Measurements from ENCODE around the gene ACACA.
"Not testable (repeated sequence)": the region's sequence is repeated elsewhere in the genome, so short reads cannot be mapped to it uniquely, and the experiment has no call there.

Gene ACACA

DNA sequence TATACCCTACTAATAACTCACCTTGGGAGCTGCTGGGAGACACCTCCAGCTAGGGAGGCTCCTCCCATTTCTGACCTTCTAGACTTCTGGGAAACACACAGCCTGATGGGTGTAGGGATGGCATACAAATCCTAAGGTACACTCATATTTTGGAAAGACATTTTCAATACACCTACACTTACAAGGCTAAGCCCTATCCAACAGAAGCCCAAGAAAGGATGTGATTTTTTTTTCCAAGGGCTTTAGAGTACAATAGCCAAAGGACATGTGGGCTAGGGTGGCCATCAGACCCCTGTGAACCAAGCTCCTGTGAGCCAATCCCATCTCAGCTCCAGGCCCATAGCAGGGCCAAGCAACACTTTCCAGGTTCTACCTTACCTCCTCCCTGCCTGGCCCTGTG, 313.9 kb downstream of the ACACA start:
- no peak for DNase-seq

GRCh38 chr17:37092071-37092470, 314.6 kb downstream of the ACACA start:
- DNase-seq: no peak

- DNase-seq: no peak
Observed at GRCh38 chr17:37090941-37091340, 315.7 kb downstream of the ACACA start.

DNA sequence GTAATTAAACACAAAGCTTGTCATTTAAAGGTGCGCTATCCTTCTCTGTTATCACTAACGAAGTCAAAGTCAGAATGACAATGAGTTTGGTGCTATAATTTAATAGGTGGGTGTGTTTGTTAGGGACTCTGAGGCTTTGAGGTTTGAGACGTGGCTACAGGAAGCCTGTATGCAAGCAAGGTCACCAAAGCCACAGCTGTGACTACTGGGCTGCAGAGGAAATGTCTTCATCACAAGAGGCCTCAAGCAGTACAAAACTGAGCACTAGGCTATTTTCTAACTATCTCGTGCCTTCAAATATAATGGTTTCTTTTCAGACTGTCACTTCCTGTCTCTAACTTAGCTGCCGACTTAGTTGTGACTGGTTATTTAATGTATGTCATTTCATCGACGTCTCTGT, 316.7 kb downstream of the ACACA start:
- DNase-seq: peak; percentile 93

GRCh38 chr17:37088913-37089312, 317.7 kb downstream of the ACACA start:
- DNase-seq: no peak

DNA sequence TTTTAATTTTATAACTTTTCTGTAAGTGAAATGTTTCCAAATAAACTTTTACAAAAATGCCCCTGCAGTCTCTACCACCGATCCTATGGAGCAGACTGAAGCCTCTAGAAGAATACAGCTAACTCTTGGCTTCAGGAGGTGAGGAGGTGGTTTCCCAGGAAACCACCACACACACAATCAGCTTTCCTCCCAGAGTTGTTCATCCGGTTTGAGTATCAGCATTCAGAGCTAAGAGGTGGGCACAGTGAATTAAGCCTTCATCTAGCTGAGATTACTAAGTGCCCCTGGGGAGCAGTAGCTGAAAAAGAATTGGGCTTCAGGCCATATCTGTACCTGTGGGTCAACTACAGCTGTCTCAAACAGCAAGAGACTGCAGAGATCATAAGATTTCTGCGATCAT, 318.2 kb downstream of the ACACA start:
- DNase-seq: no peak

- DNase-seq: no peak
Observed at GRCh38 chr17:37087683-37088082, 319.0 kb downstream of the ACACA start.

GRCh38 chr17:37086948-37087347, 319.7 kb downstream of the ACACA start:
- DNase-seq: no peak

- no peak for DNase-seq
Observed at GRCh38 chr17:37086334-37086733, 320.3 kb downstream of the ACACA start.

- no peak for DNase-seq
Observed at GRCh38 chr17:37084372-37084771, 322.3 kb downstream of the ACACA start.

- DNase-seq: no peak
Observed at GRCh38 chr17:37083456-37083855, 323.2 kb downstream of the ACACA start.

GRCh38 chr17:37082985-37083384, 323.7 kb downstream of the ACACA start:
- no peak for DNase-seq

DNA sequence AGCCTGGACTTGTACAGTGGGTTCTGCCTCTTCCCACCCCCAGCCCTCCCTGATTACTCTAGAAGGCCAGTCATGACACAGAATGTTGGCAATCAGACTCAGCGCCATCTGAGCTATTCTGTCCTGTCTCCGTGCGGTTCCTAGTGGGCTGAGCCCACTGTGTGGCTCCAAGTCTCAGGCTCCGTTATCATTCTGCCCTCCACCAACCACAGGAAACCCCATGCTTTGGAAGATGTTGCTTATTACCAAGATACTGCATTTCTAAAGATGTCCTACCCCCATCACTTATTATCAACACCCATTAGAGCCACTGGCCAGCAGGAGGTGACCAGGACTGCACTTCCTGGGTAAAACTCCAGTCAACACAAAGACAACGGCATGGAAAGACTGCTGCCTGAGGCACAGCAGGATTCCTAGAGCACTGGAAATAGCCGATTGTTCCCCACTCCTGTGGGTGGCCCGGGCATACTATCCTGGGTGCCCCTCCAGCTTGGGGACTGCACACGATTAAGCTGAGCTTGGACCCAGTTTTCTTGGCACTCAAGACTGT, 324.2 kb downstream of the ACACA start:
- DNase-seq: no peak

DNA sequence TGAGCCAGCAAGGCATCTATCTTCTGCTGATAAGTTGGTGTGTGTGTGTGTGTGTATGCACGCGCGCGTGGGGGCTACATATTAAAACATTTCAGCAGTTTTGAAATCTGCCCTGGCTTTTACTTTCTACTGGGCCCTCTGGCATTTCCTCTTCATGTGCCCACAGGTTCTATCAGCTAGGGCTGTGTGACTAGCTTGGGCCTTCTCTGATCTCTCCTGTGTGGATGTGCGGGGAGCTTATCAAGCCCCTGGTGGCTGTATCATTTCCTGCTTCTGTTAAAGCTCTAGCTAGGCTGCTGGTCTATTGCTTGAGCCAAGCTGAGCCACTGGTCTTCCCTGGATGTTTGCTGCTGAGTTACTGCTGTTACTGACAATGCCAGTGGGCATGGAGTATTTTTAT, 325.3 kb downstream of the ACACA start:
- DNase-seq: peak; percentile 70

DNA sequence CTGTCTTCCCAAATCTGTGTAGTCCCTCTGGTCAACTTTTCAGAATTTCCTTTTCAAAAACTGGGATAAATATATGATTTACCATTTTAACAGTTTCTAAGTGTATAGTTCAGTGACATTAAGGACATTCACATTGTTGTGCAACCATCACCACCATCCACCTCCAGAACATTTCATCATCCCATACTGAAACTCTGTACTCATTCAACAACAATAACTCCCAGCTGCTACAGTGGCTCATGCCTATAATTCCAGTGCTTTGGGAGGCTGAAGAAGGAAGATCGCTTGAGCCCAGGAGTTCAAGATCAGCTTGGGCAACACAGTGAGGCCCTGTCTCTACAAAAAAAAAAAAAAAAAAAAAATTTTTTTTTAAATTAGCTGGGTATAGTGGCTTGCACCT, 326.9 kb downstream of the ACACA start:
- peak; percentile 81 for DNase-seq

DNA sequence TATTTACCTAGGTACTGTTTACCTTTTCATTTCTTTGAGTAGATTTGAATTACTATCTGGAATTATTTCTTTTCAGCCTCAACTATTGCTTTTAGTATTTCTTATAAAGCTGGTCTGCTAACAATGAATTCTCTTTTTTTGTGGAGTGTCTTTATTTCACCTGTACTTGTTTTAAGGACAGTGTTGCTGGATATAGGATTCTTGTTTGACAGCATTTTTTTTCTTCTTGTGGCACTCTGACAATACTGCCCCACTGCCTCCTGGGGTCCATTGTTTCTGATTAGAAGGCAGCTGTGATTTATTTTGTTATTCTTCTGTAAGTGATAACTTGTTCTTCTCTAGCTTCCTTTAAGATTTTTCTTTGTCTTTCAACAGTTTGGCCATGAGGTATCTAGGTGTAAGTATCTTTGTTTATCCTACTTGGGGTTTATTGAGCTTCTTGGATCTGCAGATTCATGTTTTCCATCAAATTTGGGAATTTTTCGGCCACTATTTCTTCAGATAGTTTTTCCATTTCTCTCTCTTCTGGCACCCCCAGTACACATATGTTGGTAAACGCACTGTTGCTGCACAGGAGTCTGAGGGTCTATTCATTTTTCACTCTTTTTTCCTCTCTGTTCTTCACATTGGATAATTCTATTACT, 327.4 kb downstream of the ACACA start:
- DNase-seq: no peak

DNA sequence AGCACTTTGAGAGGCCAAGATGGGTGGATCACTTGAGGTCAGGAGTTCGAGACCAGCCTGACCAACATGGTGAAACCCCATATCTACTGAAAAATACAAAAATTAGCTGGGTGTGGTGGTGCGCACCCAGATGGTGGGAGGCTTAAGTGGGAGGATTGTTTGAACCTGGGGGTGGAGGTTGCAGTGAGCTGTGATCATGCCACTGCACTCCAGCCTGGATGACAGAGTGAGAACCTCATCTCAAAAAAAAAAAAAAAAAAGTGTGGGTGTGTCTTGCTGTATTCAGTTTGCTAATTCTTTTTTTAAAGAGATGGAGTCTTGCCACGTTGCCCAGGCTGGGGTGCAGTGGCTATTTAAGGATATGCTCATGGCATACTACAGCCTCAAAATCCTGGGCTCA, 333.2 kb downstream of the ACACA start:
- not testable (repeated sequence) for DNase-seq

GRCh38 chr17:37069087-37069486, 337.5 kb downstream of the ACACA start:
- DNase-seq: no peak

GRCh38 chr17:37068266-37068665, 338.4 kb downstream of the ACACA start:
- DNase-seq: no peak

- no peak for DNase-seq
Observed at GRCh38 chr17:37067555-37068111, 339.0 kb downstream of the ACACA start.

DNA sequence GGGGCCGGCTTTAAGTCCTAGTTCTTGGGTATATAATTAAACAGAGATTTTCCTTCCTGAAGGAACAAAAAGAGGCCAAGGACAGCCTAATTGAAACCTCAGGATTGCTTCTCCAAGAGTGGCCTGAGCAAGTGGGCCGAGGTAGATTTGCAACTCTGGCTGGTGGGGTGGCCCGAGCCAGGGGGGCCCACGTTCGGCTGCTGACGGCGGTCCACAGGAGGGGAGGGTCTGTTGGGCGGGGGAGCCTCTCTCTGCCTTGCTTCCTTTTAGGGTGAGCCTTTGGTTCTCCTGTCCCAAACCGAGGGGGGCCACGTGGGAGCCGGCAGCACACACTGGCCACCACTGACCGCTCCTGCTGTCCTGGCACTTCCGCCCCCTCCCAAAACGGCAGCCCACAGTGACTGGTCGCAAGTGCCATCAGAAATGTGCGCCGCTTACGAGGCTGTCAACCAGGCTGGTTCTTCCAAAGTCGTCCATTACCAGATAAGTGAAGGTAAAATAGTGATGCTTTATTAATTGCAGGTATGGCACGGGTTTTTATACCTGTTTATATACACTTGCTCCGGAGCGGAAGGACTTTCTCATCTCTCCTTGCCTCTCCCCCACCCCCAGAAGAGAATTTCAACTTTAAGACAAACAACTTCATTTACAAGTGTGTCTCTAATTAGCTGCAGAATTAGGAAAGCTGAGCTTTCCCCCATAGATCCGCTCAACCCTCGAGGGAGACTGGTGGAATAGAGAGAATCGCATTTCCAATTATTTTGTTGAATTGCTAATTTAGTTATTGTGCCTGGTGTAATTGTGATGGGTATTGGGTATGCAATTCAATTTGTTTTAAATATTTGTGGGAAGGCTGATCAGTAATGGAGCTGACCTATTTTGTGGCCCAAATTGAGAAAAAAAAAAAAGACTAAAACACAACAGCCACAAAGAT, 340.0 kb downstream of the ACACA start:
- DNase-seq: no peak

- no peak for DNase-seq
Observed at GRCh38 chr17:37065486-37066321, 340.9 kb downstream of the ACACA start.

DNA sequence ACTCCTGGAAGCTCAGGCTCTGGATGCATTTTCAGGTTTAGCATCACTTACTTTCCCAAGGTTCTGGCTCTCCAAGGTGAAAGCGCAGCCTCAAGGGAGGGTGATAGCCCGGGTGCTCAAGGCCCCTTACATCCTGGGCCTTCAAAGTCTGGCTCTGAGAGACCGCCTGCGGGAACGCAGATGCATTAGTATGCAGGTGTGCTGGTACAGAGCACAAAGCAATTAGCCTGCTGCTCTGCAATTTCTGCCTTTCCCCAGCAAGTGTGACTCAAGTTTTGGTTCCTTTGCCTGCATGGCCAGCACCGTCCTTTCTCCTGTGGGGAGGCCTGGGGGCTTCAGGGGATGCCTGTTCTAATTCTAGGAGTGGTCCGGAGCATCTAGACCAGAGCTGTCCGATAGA, 341.7 kb downstream of the ACACA start:
- no peak for DNase-seq

All from MV-4-11 (cell line).